Activated CD8-positive, alpha-beta memory T cell treated with anti-CD3 and anti-CD28 coated beads, Interleukin-2, amount 50 U/mL, for 48 hours (primary cell): ENCODE results near the gene ERICH4.
"Not testable (repeated sequence)": the region's sequence is repeated elsewhere in the genome, so short reads cannot be mapped to it uniquely, and the experiment has no call there.

ENCODE experiments used
- DNase-seq: peaks from one replicate; pipeline ENCODE4 v3.0.0-alpha.2; 2020

Gene ERICH4

GRCh38 chr19:41478875-41479756, 36.2 kb downstream of the ERICH4 start:
- DNase-seq = no peak

GRCh38 chr19:41479757-41480191, 36.8 kb downstream of the ERICH4 start:
- no peak for DNase-seq

- DNase-seq = no peak
Measured at GRCh38 chr19:41480336-41480735, 37.4 kb downstream of the ERICH4 start.

GRCh38 chr19:41484822-41485221, 41.9 kb downstream of the ERICH4 start:
- no peak for DNase-seq

- not testable (repeated sequence) for DNase-seq
Measured at GRCh38 chr19:41486953-41487352, 44.0 kb downstream of the ERICH4 start.

GRCh38 chr19:41492843-41493242, 49.9 kb downstream of the ERICH4 start:
- DNase-seq = no peak
